Measurements from ENCODE around the gene GDF10.

- no peak for TF ChIP-seq CTCF (IDR thresholded peaks at IDR 0.05; ENCODE audit: insufficient read depth, low read length)
- no peak for TF ChIP-seq REST (IDR thresholded peaks at IDR 0.05; ENCODE audit: insufficient replicate concordance, low read depth)
Observed at GRCh38 chr10:47256751-47257336, 43.2 kb upstream of the GDF10 start.

Data from HL-60 (cell line).